GM23338 (cell line): ENCODE results near the gene PTPRN2.

Experiments
- POLR2AphosphoS5 ChIP-seq: IDR thresholded peaks from 2 replicates; pipeline ENCODE4 v1.6.1; 2016; ENCODE audit warnings: antibody characterized with exemption, low read depth
- STAT1 ChIP-seq: IDR thresholded peaks from one replicate; pipeline ENCODE4 v1.6.1; 2016; ENCODE audit warnings: antibody characterized with exemption; ENCODE audit not compliant: unreplicated experiment
- TF ChIP-seq, protein P1 (sequence below), 2 experiments: fragments of 200-600 bp in 1 of 2; sonication (generic) in 1 of 2; conservative IDR thresholded peaks; 2 replicates each; pipeline versions ENCODE4 v1.5.1 to v1.6.1; 2016 to 2017; ENCODE audit warnings: antibody characterized with exemption in 2 of 2, low read depth in 2 of 2, mild to moderate bottlenecking in 2 of 2, moderate library complexity in 1 of 2
- TF ChIP-seq, protein P2 (sequence below): IDR thresholded peaks from one replicate; pipeline ENCODE4 v1.6.1; 2018; ENCODE audit warnings: antibody characterized with exemption; ENCODE audit not compliant: unreplicated experiment

DNA sequence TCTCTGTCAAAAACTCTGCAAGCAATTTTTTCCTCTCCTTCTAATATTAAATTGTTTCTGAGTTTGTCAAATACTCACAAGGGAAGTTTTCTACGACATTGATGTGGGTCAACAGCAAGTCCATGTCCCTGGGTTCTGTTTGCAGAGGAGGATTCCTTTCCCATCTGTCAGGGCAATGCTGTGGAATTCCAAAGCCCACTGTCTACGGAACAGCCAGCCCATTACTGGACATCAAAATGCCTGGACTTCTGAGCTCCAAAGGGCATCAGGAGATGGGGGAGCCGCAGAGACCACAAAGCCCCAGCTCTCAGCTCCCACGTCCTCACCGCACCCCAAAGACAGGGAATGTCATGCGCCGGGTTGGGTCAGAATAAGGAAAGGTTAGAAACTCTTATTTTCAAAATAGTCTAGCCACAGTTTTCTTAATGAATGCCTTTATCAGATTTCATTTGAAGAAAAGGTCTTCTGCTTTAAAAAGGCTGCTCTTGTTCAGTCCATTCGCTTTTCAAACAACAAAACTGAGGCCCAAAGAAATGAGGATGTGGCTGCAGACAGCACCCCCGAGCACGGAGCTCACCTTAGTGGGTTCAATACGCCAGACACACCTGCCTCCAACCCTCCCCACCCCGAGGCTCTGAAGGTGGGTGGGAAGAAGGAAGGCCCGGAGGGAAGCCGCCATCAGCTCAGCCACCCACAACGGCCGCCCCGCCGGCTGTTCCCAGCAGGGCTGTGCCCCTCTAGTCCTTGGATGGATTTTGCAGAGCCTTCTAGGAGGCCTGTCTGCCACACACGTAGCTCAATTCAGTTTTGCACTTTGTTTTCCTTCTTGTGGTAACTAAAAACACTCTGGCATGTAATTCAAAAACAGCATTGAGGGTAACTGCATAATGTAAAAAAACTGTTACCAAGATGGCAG, 44.7 kb downstream of the PTPRN2 start:
- TF ChIP-seq, protein P1, sequence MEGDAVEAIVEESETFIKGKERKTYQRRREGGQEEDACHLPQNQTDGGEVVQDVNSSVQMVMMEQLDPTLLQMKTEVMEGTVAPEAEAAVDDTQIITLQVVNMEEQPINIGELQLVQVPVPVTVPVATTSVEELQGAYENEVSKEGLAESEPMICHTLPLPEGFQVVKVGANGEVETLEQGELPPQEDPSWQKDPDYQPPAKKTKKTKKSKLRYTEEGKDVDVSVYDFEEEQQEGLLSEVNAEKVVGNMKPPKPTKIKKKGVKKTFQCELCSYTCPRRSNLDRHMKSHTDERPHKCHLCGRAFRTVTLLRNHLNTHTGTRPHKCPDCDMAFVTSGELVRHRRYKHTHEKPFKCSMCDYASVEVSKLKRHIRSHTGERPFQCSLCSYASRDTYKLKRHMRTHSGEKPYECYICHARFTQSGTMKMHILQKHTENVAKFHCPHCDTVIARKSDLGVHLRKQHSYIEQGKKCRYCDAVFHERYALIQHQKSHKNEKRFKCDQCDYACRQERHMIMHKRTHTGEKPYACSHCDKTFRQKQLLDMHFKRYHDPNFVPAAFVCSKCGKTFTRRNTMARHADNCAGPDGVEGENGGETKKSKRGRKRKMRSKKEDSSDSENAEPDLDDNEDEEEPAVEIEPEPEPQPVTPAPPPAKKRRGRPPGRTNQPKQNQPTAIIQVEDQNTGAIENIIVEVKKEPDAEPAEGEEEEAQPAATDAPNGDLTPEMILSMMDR (conservative IDR thresholded peaks at IDR 0.05; ENCODE audit: low read depth in 2 of 2): no peak
- no peak for TF ChIP-seq STAT1
- no peak for TF ChIP-seq POLR2AphosphoS5
- TF ChIP-seq, protein P2, sequence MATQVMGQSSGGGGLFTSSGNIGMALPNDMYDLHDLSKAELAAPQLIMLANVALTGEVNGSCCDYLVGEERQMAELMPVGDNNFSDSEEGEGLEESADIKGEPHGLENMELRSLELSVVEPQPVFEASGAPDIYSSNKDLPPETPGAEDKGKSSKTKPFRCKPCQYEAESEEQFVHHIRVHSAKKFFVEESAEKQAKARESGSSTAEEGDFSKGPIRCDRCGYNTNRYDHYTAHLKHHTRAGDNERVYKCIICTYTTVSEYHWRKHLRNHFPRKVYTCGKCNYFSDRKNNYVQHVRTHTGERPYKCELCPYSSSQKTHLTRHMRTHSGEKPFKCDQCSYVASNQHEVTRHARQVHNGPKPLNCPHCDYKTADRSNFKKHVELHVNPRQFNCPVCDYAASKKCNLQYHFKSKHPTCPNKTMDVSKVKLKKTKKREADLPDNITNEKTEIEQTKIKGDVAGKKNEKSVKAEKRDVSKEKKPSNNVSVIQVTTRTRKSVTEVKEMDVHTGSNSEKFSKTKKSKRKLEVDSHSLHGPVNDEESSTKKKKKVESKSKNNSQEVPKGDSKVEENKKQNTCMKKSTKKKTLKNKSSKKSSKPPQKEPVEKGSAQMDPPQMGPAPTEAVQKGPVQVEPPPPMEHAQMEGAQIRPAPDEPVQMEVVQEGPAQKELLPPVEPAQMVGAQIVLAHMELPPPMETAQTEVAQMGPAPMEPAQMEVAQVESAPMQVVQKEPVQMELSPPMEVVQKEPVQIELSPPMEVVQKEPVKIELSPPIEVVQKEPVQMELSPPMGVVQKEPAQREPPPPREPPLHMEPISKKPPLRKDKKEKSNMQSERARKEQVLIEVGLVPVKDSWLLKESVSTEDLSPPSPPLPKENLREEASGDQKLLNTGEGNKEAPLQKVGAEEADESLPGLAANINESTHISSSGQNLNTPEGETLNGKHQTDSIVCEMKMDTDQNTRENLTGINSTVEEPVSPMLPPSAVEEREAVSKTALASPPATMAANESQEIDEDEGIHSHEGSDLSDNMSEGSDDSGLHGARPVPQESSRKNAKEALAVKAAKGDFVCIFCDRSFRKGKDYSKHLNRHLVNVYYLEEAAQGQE: no peak
